ENCODE data around the gene TBC1D14. TPM values are rescaled to one million over a fixed set of nuclear protein-coding genes. Genes with fewer than 3 reads are reported as not detected.

The TBC1D14 gene
- total RNA-seq, 2 experiments from 2014 or later: 37.1 to 37.3 TPM

DNA sequence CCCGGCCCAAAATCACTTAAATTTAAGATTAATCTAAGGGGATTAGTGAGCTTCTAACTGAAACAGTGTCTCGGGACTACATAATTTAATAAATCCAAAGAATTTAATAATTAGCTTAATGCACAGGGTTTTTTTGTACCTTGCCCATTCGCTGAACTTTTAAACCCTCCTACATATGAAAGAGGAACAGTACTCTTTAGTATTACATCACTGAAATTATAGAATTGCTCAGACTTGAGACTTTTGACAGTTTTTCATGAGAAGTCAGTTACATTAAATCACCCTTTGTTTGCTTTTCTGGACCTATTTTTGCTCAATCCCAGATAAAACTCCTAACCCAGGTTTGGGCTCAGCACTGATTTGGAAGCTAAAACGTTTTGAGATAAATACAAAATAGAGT lies 131.1 kb downstream of the TBC1D14 start:
- intact Hi-C loops (cut with micrococcal nuclease): no loop called here
- ChIA-PET POLR2A (interaction anchor here (7.7 kb wide), 1 partner anchor 27 kb away, joined by 106 read pairs; the partner anchor contains the start of gene GRPEL1), CTCF (interaction anchor here (0.6 to 8.3 kb wide), 2 partner anchors 28 to 1001 kb away, joined by 3 to 176 read pairs; partner anchors contain the start of gene GRPEL1)
- Mint-ChIP-seq H3K4me1 (ENCODE audit: low read depth) (peaks cover 31% of the 10 kb centered on the region), H3K4me3 (no peak overlapping the region), H3K27ac (no peak overlapping the region), H3K9me3 (no peaks in the 10 kb centered on the region), H3K27me3 (no peaks in the 10 kb centered on the region), H3K36me3 (no peaks in the 10 kb centered on the region)
- DNase-seq: no peak

DNA sequence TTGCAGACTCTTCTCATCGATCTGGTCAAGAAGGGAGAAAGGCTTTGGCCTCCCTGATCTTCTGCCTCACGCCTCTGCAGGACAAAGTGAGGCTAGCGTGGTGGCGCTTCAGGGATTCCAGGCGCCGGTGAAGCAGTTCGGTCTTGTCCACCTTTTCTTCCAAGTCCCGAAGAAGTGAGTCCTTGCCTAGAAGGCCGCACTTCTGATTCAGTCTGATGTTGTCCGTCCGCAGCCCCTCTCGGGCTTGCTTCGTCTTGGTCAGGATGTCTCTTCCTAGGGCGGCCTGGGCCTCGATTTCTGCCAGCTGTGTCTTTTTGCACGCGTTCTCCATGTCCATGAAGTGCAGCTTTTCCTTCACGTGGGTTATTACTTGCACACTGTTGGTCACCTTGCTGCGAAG lies 131.6 kb downstream of the TBC1D14 start:
- H3K27ac Mint-ChIP-seq: no peak overlapping the region
- no peak for DNase-seq
- POLR2A ChIA-PET: interaction anchor here (7.7 kb wide), 1 partner anchor 26 kb away, joined by 106 read pairs; the partner anchor contains the start of gene GRPEL1
- H3K4me1 Mint-ChIP-seq (ENCODE audit: low read depth): peaks cover 36% of the 10 kb centered on the region
- CTCF ChIA-PET: interaction anchor here (0.6 to 8.3 kb wide), 3 partner anchors 27 to 1001 kb away, joined by 3 to 176 read pairs (median 4); partner anchors contain the start of gene GRPEL1
- H3K4me3 Mint-ChIP-seq: peak overlapping the region; percentile 31
- intact Hi-C loops (cut with micrococcal nuclease): no loop called here
- no peaks in the 10 kb centered on the region for H3K36me3 Mint-ChIP-seq
- no peaks in the 10 kb centered on the region for H3K9me3 Mint-ChIP-seq
- no peaks in the 10 kb centered on the region for H3K27me3 Mint-ChIP-seq

DNA sequence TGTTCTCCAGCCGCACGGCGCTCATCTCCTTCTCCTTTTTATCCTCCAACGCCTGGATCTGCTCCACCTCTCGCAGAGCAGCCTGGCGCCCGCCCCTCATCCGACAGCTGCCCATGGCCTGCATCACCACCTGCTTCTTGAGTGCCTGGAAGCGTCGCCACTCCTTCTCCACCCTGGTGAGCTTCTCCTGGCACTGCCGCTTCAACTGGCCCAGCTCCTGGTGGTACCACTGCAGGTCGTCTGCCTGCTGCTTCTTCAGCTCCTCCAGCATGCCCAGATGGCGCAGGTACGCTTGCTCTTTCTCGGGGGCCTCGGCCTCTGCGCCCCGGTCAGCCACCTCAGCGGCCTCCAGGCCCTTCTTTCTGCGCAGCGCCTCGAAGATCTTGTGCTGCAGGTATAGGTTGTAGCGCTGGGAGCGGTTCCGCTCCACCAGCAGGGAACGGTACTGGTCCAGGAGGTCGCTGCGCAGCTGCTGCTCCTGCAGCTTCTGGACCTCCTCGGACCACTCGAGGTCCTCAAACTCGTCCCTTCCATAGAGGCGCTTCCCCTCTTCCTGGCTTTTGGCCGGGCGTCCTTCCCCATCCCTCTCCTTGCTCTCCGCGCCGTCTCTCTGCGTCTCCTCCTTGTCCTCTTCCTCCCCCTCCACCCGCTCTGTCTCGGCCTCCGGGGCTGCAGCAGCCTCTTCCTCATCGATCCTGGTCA lies 132.3 kb downstream of the TBC1D14 start:
- ChIA-PET CTCF (interaction anchor here (0.7 to 8.3 kb wide), 10 partner anchors 10 to 367 kb away, joined by 3 to 176 read pairs (median 6); partner anchors contain the start of genes GRPEL1 and TBC1D14), POLR2A (interaction anchor here (0.8 to 7.7 kb wide), 2 partner anchors 21 to 26 kb away, joined by 3 to 106 read pairs; partner anchors contain the start of gene GRPEL1)
- Mint-ChIP-seq H3K36me3 (no peaks in the 10 kb centered on the region), H3K27me3 (no peaks in the 10 kb centered on the region), H3K9me3 (no peaks in the 10 kb centered on the region), H3K4me3 (peak overlapping the region; percentile 69), H3K27ac (no peak overlapping the region), H3K4me1 (ENCODE audit: low read depth) (peaks cover 42% of the 10 kb centered on the region)
- intact Hi-C loops (cut with micrococcal nuclease): no loop called here
- DNase-seq: no peak

DNA sequence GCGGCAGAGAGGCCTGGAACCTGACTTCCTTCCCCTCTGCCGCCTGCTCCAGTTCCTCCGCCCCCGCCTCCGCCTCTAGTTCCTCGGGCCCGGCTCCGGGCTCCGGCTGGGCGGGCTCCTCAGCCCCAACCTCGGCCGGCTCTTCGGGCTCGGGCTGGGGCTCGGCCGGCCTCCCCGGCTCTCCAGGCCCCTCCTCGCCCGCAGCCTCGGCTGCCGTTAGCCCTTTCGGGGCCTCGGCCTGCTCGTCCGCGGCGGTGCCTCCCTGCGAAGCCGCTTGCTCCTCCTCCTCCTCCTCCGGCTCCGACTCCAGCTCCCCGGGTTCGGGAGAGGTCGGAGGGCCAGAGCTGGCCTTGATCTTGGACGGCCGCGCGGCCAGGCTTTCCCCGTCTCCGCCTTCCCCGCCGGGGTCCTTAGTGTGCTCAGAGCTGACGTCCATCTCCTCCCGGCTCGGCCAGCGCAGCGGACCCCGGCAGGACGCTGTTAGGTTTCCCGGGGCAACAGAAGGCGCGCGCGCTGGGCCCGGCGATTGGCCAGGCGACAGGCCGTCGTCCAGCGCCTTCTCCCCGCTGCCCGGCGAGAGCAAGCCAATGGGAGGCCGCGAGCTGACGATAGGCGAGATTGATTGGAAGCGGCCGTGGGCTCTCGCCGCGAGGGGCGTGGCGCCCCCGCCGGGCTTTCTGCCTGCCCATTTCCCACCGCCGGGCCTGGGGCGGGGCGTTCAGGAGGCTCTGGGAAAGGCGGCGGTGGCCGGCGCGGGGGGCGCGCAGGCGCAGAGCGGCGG lies 133.1 kb downstream of the TBC1D14 start:
- Mint-ChIP-seq H3K4me3 (peak overlapping the region; percentile 84), H3K27me3 (no peaks in the 10 kb centered on the region), H3K4me1 (ENCODE audit: low read depth) (peaks cover 43% of the 10 kb centered on the region), H3K9me3 (no peaks in the 10 kb centered on the region), H3K27ac (peak overlapping the region; percentile 4), H3K36me3 (no peaks in the 10 kb centered on the region)
- ChIA-PET POLR2A (interaction anchor here (0.8 to 7.7 kb wide), 6 partner anchors 14 to 134 kb away, joined by 3 to 106 read pairs (median 7); partner anchors contain the start of genes GRPEL1 and TBC1D14), CTCF (interaction anchor here (0.6 to 8.3 kb wide), 26 partner anchors 10 to 838 kb away, joined by 3 to 176 read pairs (median 5); partner anchors contain the start of genes GRPEL1 and TBC1D14)
- intact Hi-C loops (cut with micrococcal nuclease): loop anchor here (1.0 kb wide), 2 partner anchors 26 to 56 kb away; partner anchors contain the start of gene GRPEL1
- peak; percentile 96 for DNase-seq

DNA sequence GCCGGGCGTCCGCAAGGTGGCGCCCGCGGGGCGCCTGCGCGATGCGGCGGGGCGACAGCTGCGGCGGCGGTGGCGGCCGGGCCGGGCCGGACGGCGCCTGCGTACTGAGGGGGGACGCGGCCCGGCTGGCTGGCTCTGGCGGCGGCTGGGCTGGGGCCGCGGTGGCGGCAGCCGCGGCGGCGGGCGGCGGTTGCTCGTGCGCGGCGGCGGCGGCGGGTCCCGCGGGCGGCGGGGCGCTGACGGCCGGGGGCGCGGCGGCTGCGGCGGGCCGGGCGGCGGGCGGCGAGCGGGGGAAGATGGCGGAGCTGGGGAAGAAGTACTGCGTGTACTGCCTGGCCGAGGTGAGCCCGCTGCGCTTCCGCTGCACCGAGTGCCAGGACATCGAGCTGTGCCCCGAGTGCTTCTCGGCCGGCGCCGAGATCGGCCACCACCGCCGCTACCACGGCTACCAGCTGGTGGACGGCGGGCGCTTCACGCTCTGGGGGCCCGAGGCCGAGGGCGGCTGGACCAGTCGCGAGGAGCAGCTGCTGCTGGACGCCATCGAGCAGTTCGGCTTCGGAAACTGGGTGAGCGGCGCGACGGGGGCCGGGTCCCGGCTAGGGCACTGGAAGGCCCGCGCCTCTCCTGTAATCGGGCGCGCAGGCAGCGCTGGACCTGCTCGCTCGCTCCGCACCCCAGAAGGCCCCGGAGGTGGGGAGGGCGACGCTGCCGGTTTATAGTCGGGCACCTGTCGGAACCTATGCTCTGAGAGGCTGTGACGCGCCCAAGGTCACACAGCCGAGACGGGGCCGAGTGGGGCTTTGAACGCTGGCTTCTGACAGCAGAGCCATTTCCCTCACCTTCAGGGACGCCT lies 133.9 kb downstream of the TBC1D14 start, which contains the start of gene TADA2B:
Gene TADA2B, plus strand, starts transcription at position 89 of the 853 bp plus-strand sequence. Its CDS starts 208 bp downstream, at position 297.
- Mint-ChIP-seq H3K4me3 (peak within 1 kb of the TSS; percentile 89), H3K36me3 (no peaks in the 10 kb centered on the region), H3K4me1 (ENCODE audit: low read depth) (peaks cover 46% of the 10 kb centered on the region), H3K27me3 (no peaks in the 10 kb centered on the region), H3K27ac (peak within 1 kb of the TSS; percentile 67), H3K9me3 (no peaks in the 10 kb centered on the region)
- CTCF ChIA-PET: interaction anchor here (0.6 to 8.3 kb wide), 25 partner anchors 9 to 370 kb away, joined by 3 to 176 read pairs (median 5); partner anchors contain the start of genes GRPEL1 and TBC1D14
- intact Hi-C loops (cut with micrococcal nuclease): loop anchor here (1.0 kb wide), 2 partner anchors 25 to 57 kb away; partner anchors contain the start of gene GRPEL1
- peak; percentile 61 for DNase-seq
- POLR2A ChIA-PET: interaction anchor here (0.6 to 7.7 kb wide), 6 partner anchors 13 to 134 kb away, joined by 3 to 106 read pairs (median 7); partner anchors contain the start of genes GRPEL1 and TBC1D14

DNA sequence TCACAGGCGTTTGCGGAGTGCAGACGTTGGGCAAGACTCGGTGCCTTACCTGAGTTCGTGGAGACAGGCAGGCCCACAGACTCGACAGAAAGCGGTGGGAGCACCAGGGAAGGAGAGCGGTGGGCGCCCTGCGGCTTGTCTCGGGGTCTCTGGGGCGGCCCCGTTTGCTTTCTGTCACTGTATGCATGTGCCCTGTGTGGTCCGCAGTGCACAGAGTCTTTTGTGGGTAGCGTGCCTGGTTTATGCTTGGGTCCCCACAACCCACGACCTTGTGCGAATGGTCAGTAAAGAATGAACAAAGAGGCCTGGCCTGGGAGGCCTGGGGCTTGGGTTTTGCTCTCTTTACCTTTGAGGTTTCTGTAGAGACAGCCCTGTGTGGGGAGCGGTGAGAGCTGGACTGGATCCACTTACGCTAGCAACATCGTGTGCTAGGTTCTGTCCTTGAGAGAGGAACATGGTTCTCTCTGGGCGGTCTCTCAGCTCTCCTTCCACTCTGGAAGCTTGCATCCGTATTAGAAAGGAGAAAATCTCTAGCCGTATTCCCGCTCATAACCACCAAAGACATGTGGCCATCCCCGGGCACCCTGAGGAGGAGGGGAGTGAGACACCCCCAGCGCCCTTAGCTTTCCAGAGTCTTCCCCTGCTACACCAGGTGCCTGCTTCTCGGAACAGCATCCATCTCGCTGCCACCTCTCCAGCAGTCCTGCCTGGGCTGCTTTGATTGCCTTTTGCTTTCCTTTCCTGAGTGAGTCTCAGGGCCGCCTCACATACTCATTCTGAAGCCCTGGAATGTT lies 134.7 kb downstream of the TBC1D14 start:
- intact Hi-C loops (cut with micrococcal nuclease): no loop called here
- Mint-ChIP-seq H3K36me3 (no peaks in the 10 kb centered on the region), H3K4me1 (ENCODE audit: low read depth) (peaks cover 52% of the 10 kb centered on the region), H3K27ac (peak overlapping the region; percentile 67), H3K4me3 (peak overlapping the region; percentile 89), H3K9me3 (no peaks in the 10 kb centered on the region), H3K27me3 (no peaks in the 10 kb centered on the region)
- DNase-seq: no peak
- ChIA-PET POLR2A (interaction anchor here (0.6 to 7.7 kb wide), 8 partner anchors 12 to 328 kb away, joined by 3 to 106 read pairs (median 6); partner anchors contain the start of genes GRPEL1 and TBC1D14), CTCF (interaction anchor here (0.6 to 8.3 kb wide), 14 partner anchors 10 to 171 kb away, joined by 3 to 176 read pairs (median 8); partner anchors contain the start of genes GRPEL1 and TBC1D14)

DNA sequence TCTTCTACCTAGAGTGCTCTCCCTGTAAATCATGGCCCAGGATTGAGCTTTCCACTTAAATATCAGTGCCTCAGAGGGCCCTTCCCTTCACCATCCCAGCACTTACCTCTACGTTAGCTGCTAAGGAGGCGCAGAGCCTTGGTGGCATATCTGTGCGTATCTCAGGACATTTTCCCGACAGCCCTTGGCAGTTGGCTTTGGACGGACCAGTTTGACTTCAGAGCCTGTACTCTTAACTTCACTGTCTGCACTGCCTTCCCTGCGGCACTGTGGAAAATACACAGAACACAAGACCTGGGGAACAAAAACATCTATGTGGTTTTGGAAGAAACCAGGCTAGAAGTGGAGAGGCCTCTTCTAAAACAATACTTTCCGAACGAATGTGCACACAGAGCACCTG lies 135.9 kb downstream of the TBC1D14 start:
- Mint-ChIP-seq H3K9me3 (no peaks in the 10 kb centered on the region), H3K4me3 (peak overlapping the region; percentile 59), H3K4me1 (ENCODE audit: low read depth) (peaks cover 56% of the 10 kb centered on the region), H3K36me3 (no peaks in the 10 kb centered on the region), H3K27ac (peak overlapping the region; percentile 29), H3K27me3 (no peaks in the 10 kb centered on the region)
- intact Hi-C loops (cut with micrococcal nuclease): no loop called here
- ChIA-PET CTCF (interaction anchor here (0.9 to 8.3 kb wide), 4 partner anchors 23 to 172 kb away, joined by 3 to 176 read pairs (median 4); partner anchors contain the start of gene GRPEL1), POLR2A (interaction anchor here (1.0 to 7.7 kb wide), 5 partner anchors 11 to 329 kb away, joined by 3 to 106 read pairs (median 6); partner anchors contain the start of gene GRPEL1)
- DNase-seq: no peak

DNA sequence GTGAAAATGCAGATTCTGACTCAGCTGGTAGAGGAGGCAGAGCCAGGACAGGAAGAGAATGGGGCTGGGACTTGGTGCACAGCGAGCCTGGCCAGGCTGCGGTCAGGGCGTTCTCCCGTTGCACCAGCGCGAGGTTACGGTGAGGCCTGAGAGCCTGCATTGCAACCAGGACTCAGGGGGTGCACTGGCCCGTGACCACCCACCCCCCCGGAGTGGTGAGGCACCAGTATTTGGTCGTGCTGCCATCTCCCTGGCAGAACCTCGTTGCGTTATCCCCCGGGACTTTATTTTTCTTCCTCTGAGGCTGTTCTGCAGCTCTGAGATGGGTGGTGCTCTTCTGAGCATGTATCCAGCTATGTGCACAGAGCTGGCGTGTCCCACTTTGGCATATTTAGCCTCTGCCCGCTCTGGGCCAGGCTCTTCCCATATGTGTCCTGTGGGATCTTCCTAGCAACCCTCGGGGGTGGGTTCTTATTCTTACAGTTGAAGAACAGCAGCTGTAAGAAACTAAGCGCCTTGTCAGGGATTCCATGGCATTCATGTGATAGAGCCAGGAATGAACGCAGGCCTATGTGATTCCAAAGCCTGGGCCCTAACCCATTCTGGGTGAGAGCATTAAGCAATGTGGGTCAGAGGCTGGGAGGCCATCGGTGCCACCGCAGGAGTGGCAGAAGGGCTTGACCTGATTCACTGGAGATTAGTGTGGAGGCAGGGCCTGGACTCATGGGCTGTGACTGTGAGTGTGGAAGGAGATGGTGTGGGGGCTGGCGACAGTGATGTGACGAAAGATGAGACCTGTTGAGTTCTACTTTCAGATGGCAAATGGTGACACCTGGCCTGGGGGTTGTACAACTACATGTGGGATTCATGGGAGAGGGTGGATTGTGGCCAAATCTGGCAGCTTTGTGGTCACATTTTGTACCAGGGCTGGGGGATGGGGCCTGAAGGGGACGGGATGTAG lies 136.6 kb downstream of the TBC1D14 start:
- intact Hi-C loops (cut with micrococcal nuclease): no loop called here
- POLR2A ChIA-PET: interaction anchor here (2.0 to 7.7 kb wide), 3 partner anchors 10 to 21 kb away, joined by 6 to 106 read pairs (median 7); partner anchors contain the start of gene GRPEL1
- Mint-ChIP-seq H3K9me3 (no peaks in the 10 kb centered on the region), H3K27me3 (no peaks in the 10 kb centered on the region), H3K27ac (no peak overlapping the region), H3K36me3 (no peaks in the 10 kb centered on the region), H3K4me1 (ENCODE audit: low read depth) (peaks cover 60% of the 10 kb centered on the region), H3K4me3 (no peak overlapping the region)
- CTCF ChIA-PET: interaction anchor here (0.9 to 8.3 kb wide), 5 partner anchors 22 to 173 kb away, joined by 3 to 176 read pairs (median 4); partner anchors contain the start of gene GRPEL1
- DNase-seq: peak; percentile 34

DNA sequence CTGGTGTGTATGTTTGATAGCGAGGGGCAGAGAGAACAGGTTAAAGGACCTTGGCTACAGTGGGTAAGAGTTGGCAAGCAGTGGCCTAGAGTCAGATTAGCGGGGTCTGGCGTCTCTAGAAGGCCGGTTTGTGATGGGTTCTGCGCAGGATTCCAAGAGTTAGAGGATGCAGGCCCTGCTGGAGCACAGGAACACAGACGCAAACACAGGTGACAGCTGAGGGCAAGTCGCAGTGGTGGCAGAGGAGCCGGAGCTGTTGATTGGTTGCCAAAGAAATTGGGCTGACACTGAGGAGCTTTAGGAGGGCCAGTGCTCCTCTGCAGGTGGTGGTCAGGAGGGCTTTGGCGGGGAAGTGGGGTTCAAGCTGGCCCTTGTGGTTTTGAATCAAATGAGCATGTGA lies 137.3 kb downstream of the TBC1D14 start:
- no peaks in the 10 kb centered on the region for H3K36me3 Mint-ChIP-seq
- POLR2A ChIA-PET: interaction anchor here (7.7 kb wide), 1 partner anchor 21 kb away, joined by 106 read pairs; the partner anchor contains the start of gene GRPEL1

More for the DNA sequence above, 137.3 kb downstream of the TBC1D14 start:
- Mint-ChIP-seq H3K27ac (no peak overlapping the region), H3K27me3 (no peaks in the 10 kb centered on the region), H3K9me3 (no peaks in the 10 kb centered on the region), H3K4me1 (ENCODE audit: low read depth) (peaks cover 56% of the 10 kb centered on the region), H3K4me3 (no peak overlapping the region)
- intact Hi-C loops (cut with micrococcal nuclease): no loop called here
- no peak for DNase-seq
- CTCF ChIA-PET: interaction anchor here (1.3 to 8.3 kb wide), 3 partner anchors 22 to 73 kb away, joined by 3 to 176 read pairs (median 5); partner anchors contain the start of gene GRPEL1

Measured in activated CD4-positive, alpha-beta memory T cell treated with anti-CD3 and anti-CD28 coated beads for 36 hours (primary cell).